Mucosa of descending colon (tissue), 3 donors: Measurements from ENCODE around the gene AGBL2. TPM values are rescaled to one million over a fixed set of nuclear protein-coding genes. Genes with fewer than 3 reads are reported as not detected.

Source experiments
- ATAC-seq: fragments of 200-7000 bp; cut with Tn5 transposase; one replicate; pipeline ENCODE4 v1.9.1; 2020; ENCODE audit warnings: mild to moderate bottlenecking, moderate library complexity
- DNase-seq, 3 donors: peaks; one replicate each; pipeline ENCODE4 v3.0.0-alpha.2; 2020
- H3K36me3 ChIP-seq: fragments of 200-600 bp; one replicate; pipeline ENCODE4 v1.8.0; 2021; ENCODE audit warnings: low read depth, mild to moderate bottlenecking
- H3K4me1 ChIP-seq: fragments of 200-600 bp; one replicate; pipeline ENCODE4 v1.8.0; 2021; ENCODE audit warnings: low read depth, mild to moderate bottlenecking
- H3K4me3 ChIP-seq: fragments of 200-600 bp; one replicate; pipeline ENCODE4 v1.8.0; 2021; ENCODE audit warnings: mild to moderate bottlenecking
- H3K9me3 ChIP-seq: fragments of 200-600 bp; one replicate; pipeline ENCODE4 v1.8.0; 2021; ENCODE audit warnings: mild to moderate bottlenecking
- intact Hi-C, 2 donors: fragments of 100-400 bp; cut with DNase I in 1 of 2; cut with micrococcal nuclease in 1 of 2; formaldehyde crosslinking; loops; one replicate each; pipeline versions ENCODE4 v1.11.0 to v1.11.1; 2022; cut with DNase I, micrococcal nuclease
- total RNA-seq, 3 donors: library from RNA; stranded (reverse); fragmentation: NEBNext Ultra II Directional in 2 of 3; extraction: Animal tissue kit (Norgen Biotek cat#: 25700) in 2 of 3; gene quantifications; one replicate each; pipeline versions ENCODE4 v1.2.1 to v1.2.4, GENCODE V29; 2021 to 2023
- TF ChIP-seq, protein P1 (sequence below): fragments of 200-600 bp; IDR thresholded peaks from one replicate; pipeline ENCODE4 v1.8.0; 2022; ENCODE audit warnings: antibody characterized with exemption, mild to moderate bottlenecking
- donor health status: DM: no; HTN: no; CAD: no; lungs with moderate emphysema.
- donor health status: DM: no; HTN: no; CAD: no.
- donor health status: DM: no; HTN: yes; CAD: no.

Gene AGBL2
- total RNA-seq, 3 donors from 2014 or later, result 1.6 to 7.4 (median 3.1) TPM

DNA sequence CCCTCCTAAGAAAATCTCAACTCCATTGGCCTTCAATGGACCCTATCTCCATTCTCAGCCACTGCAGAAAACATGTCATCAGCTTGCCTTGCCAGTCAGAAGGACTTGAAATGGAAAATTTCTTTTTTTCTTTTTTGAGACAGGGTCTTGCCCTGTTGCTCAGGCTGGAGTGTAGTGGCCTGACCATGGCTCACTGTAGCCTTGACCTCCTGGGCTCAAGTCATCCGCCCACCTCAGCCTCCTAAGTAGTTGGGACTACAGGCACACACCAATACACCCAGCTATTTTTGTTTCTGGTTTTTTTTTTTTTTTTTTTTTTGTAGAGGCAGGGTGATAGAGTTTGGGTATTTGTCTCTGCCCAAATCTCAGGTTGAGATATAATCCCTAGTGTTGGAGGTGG, 29.0 kb downstream of the AGBL2 start:
- no peak for ATAC-seq
- TF ChIP-seq, protein P1, sequence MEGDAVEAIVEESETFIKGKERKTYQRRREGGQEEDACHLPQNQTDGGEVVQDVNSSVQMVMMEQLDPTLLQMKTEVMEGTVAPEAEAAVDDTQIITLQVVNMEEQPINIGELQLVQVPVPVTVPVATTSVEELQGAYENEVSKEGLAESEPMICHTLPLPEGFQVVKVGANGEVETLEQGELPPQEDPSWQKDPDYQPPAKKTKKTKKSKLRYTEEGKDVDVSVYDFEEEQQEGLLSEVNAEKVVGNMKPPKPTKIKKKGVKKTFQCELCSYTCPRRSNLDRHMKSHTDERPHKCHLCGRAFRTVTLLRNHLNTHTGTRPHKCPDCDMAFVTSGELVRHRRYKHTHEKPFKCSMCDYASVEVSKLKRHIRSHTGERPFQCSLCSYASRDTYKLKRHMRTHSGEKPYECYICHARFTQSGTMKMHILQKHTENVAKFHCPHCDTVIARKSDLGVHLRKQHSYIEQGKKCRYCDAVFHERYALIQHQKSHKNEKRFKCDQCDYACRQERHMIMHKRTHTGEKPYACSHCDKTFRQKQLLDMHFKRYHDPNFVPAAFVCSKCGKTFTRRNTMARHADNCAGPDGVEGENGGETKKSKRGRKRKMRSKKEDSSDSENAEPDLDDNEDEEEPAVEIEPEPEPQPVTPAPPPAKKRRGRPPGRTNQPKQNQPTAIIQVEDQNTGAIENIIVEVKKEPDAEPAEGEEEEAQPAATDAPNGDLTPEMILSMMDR, result no peak
- intact Hi-C loops, result no loop called here
- Histone ChIP-seq H3K36me3 (no peaks in the 10 kb centered on the region), H3K4me1 (peaks cover 9% of the 10 kb centered on the region), H3K9me3 (no peaks in the 10 kb centered on the region), H3K4me3 (no peak overlapping the region)
- no peak for DNase-seq

- TF ChIP-seq, protein P1, result no peak
- H3K4me3 ChIP-seq, result no peak overlapping the region
- no peaks in the 10 kb centered on the region for H3K4me1 ChIP-seq
- H3K36me3 ChIP-seq, result no peaks in the 10 kb centered on the region
- H3K9me3 ChIP-seq, result no peaks in the 10 kb centered on the region
- intact Hi-C loops, result no loop called here
- ATAC-seq (no peak), DNase-seq (no peak)
These were observed 39.3 kb downstream of the AGBL2 start for GRCh38 chr11:47675851-47676250.

DNA sequence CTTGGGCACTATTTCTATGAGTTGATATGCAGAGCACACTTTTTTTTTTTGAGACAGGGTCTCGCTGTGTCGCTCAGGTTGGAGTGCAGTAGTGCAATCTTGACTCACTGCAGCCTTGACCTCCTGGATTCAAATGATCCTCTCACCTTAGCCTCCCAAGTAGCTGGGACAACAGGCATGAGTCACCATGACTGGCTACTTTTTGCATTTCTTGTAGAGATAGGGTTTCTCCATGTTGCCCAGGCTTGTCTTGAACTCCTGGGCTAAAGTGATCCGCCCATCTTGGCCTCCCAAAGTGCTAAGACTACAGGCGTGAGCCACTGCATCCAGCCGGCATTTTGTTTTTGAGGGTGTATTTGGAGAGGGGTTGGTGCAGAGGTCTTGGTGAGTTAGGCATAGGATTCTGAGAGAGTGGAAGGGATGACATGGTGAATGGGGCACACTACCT, 42.9 kb downstream of the AGBL2 start:
- Histone ChIP-seq H3K4me1 (no peaks in the 10 kb centered on the region), H3K36me3 (no peaks in the 10 kb centered on the region), H3K9me3 (no peaks in the 10 kb centered on the region), H3K4me3 (no peak overlapping the region)
- no peak for DNase-seq
- TF ChIP-seq, protein P1, result no peak
- intact Hi-C loops, result no loop called here
- no peak for ATAC-seq

DNA sequence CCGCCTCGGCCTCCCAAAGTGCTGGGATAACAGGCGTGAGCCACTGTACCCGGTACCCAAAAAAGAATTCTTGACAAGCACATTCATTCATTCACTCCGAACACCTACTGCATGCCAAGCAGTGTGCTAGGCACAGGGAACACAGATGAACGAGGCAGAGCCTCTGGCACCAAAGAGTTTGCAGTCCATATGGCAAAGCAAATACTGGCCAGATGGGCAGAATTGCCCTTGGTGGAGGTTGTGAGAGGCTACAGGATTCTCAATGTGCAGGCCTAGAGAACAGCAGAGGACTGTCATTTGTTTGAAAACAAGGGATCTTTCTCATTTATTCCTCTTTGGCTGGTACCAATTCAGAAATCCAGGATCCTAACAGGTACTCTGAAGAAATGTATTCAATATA, 45.3 kb downstream of the AGBL2 start:
- Histone ChIP-seq H3K4me3 (no peak overlapping the region), H3K36me3 (no peaks in the 10 kb centered on the region), H3K4me1 (no peaks in the 10 kb centered on the region), H3K9me3 (no peaks in the 10 kb centered on the region)
- ATAC-seq, result no peak
- no peak for DNase-seq
- TF ChIP-seq, protein P1, result no peak
- intact Hi-C loops, result no loop called here

GRCh38 chr11:47668665-47669064, 46.5 kb downstream of the AGBL2 start:
- TF ChIP-seq, protein P1, result no peak
- ATAC-seq (no peak), DNase-seq (no peak)
- Histone ChIP-seq H3K4me1 (no peaks in the 10 kb centered on the region), H3K9me3 (no peaks in the 10 kb centered on the region), H3K36me3 (no peaks in the 10 kb centered on the region), H3K4me3 (no peak overlapping the region)
- intact Hi-C loops, result no loop called here

DNA sequence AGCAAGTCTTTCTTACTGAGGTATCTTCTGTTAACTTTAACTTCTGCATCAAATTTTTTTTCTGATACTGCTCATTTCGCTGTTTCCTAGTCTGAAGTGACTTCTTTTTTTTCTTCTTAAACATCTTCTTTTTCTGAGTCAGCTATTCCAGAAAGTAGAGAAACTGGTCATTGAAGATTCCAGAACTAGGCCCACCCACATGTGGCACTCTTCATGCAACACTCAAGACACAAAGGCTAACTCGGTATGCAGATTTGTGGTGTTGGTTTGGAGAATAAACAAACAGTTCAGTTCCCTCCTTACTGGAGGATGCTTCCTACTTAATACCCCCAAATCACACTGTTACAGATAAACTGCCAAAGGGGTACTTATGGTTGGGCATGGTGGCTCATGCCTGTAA, 47.6 kb downstream of the AGBL2 start:
- ATAC-seq (no peak), DNase-seq (no peak)
- H3K36me3 ChIP-seq, result no peaks in the 10 kb centered on the region
- no peaks in the 10 kb centered on the region for H3K4me1 ChIP-seq
- TF ChIP-seq, protein P1, result no peak
- no peak overlapping the region for H3K4me3 ChIP-seq
- H3K9me3 ChIP-seq, result no peaks in the 10 kb centered on the region
- intact Hi-C loops, result no loop called here
